ES-I3 (cell line): Measurements from ENCODE around the gene SLC35G3.
"Not testable (repeated sequence)": the region's sequence is repeated elsewhere in the genome, so short reads cannot be mapped to it uniquely, and the experiment has no call there.

Experiments used
- H3K36me3 ChIP-seq: 2 replicates; pipeline ENCODE4 v1.6.1; 2013; ENCODE audit warnings: mild to moderate bottlenecking, low read length, control low read depth, moderate library complexity; ENCODE audit not compliant: insufficient read depth
- H3K4me1 ChIP-seq: 2 replicates; pipeline ENCODE4 v1.6.1; 2013; ENCODE audit warnings: mild to moderate bottlenecking, control low read depth, low read length; ENCODE audit not compliant: insufficient read depth
- H3K9ac ChIP-seq: 2 replicates; pipeline ENCODE4 v1.6.1; 2013; ENCODE audit warnings: low read depth, mild to moderate bottlenecking, low read length, moderate library complexity
- H3K9me3 ChIP-seq: 2 replicates; pipeline ENCODE4 v1.6.1; 2013; ENCODE audit warnings: mild to moderate bottlenecking, low read length, moderate library complexity; ENCODE audit not compliant: control insufficient read depth, insufficient read depth

Gene SLC35G3

GRCh38 chr17:35194001-35194400, at the start of gene SLC35G3:
Gene SLC35G3 (minus strand): TSS chr17:35194393. CDS start chr17:35194307, 86 bp downstream.
- not testable (repeated sequence) for H3K9ac ChIP-seq, H3K4me1 ChIP-seq, H3K9me3 ChIP-seq, H3K36me3 ChIP-seq

GRCh38 chr17:35243561-35244340, 49.6 kb upstream of the SLC35G3 start:
- Histone ChIP-seq H3K4me1 (peaks cover 11% of the 10 kb centered on the region), H3K9me3 (no peaks in the 10 kb centered on the region), H3K9ac (peak overlapping the region; percentile 88), H3K36me3 (no peaks in the 10 kb centered on the region)

- no peaks in the 10 kb centered on the region for H3K9me3 ChIP-seq
- peak within 1 kb of the TSS; percentile 88 for H3K9ac ChIP-seq
- no peaks in the 10 kb centered on the region for H3K36me3 ChIP-seq
- H3K4me1 ChIP-seq: peaks cover 11% of the 10 kb centered on the region
Measured at GRCh38 chr17:35242805-35243560, 48.8 kb upstream of the SLC35G3 start, which contains the start of gene SLFN5. Gene SLFN5 (plus strand): TSS chr17:35243072. CDS start chr17:35258691, 15,619 bp downstream.

GRCh38 chr17:35242158-35242804, 48.1 kb upstream of the SLC35G3 start:
- Histone ChIP-seq H3K4me1 (peaks cover 11% of the 10 kb centered on the region), H3K9ac (peak overlapping the region; percentile 88), H3K9me3 (no peaks in the 10 kb centered on the region), H3K36me3 (no peaks in the 10 kb centered on the region)

GRCh38 chr17:35241520-35241919, 47.3 kb upstream of the SLC35G3 start:
- Histone ChIP-seq H3K4me1 (peaks cover 11% of the 10 kb centered on the region), H3K36me3 (no peaks in the 10 kb centered on the region), H3K9ac (peak overlapping the region; percentile 88; the same call in 1 of the 2 replicates), H3K9me3 (no peaks in the 10 kb centered on the region)

- H3K9me3 ChIP-seq: no peaks in the 10 kb centered on the region
- H3K9ac ChIP-seq: no peak overlapping the region
- H3K36me3 ChIP-seq: no peaks in the 10 kb centered on the region
- peaks cover 11% of the 10 kb centered on the region for H3K4me1 ChIP-seq
Measured at GRCh38 chr17:35240861-35241260, 46.7 kb upstream of the SLC35G3 start.

GRCh38 chr17:35239823-35240222, 45.6 kb upstream of the SLC35G3 start:
- Histone ChIP-seq H3K9ac (no peak overlapping the region), H3K9me3 (no peaks in the 10 kb centered on the region; the same call in 1 of the 2 replicates), H3K4me1 (peaks cover 8% of the 10 kb centered on the region), H3K36me3 (no peaks in the 10 kb centered on the region)

- Histone ChIP-seq H3K9me3 (no peaks in the 10 kb centered on the region; the same call in 1 of the 2 replicates), H3K36me3 (no peaks in the 10 kb centered on the region), H3K4me1 (no peaks in the 10 kb centered on the region), H3K9ac (no peak overlapping the region)
Measured at GRCh38 chr17:35238821-35239220, 44.6 kb upstream of the SLC35G3 start.

GRCh38 chr17:35236821-35237220, 42.6 kb upstream of the SLC35G3 start:
- Histone ChIP-seq H3K9ac (no peak overlapping the region), H3K4me1 (no peaks in the 10 kb centered on the region), H3K9me3 (no peaks in the 10 kb centered on the region; the same call in 1 of the 2 replicates), H3K36me3 (no peaks in the 10 kb centered on the region)

GRCh38 chr17:35235917-35236316, 41.7 kb upstream of the SLC35G3 start:
- Histone ChIP-seq H3K9me3 (no peaks in the 10 kb centered on the region; the same call in 1 of the 2 replicates), H3K4me1 (no peaks in the 10 kb centered on the region), H3K36me3 (no peaks in the 10 kb centered on the region), H3K9ac (no peak overlapping the region)

GRCh38 chr17:35235289-35235688, 41.1 kb upstream of the SLC35G3 start:
- Histone ChIP-seq H3K36me3 (no peaks in the 10 kb centered on the region), H3K9me3 (no peaks in the 10 kb centered on the region; the same call in 1 of the 2 replicates), H3K4me1 (no peaks in the 10 kb centered on the region), H3K9ac (no peak overlapping the region)

GRCh38 chr17:35234315-35234714, 40.1 kb upstream of the SLC35G3 start:
- not testable (repeated sequence) for H3K36me3 ChIP-seq, H3K4me1 ChIP-seq, H3K9me3 ChIP-seq, H3K9ac ChIP-seq

GRCh38 chr17:35229638-35230037, 35.4 kb upstream of the SLC35G3 start:
- Histone ChIP-seq H3K4me1 (no peaks in the 10 kb centered on the region), H3K36me3 (no peaks in the 10 kb centered on the region), H3K9me3 (no peaks in the 10 kb centered on the region), H3K9ac (no peak overlapping the region)

GRCh38 chr17:35227546-35227945, 33.4 kb upstream of the SLC35G3 start:
- no peaks in the 10 kb centered on the region for H3K4me1 ChIP-seq
- H3K9ac ChIP-seq: no peak overlapping the region
- H3K9me3 ChIP-seq: no peaks in the 10 kb centered on the region

More at GRCh38 chr17:35227546-35227945, 33.4 kb upstream of the SLC35G3 start:
- no peaks in the 10 kb centered on the region for H3K36me3 ChIP-seq
